GM12864 (cell line): ENCODE results near the gene CDCA8.
"Not testable (repeated sequence)": the region's sequence is repeated elsewhere in the genome, so short reads cannot be mapped to it uniquely, and the experiment has no call there.

ENCODE experiments used
- DNase-seq: peaks from one replicate; pipeline ENCODE4 v3.0.0-alpha.2; 2011; ENCODE audit warnings: low read depth
- H3K4me3 ChIP-seq: 2 replicates; pipeline ENCODE4 v1.5.1; 2011; ENCODE audit warnings: mild to moderate bottlenecking, low read depth, low read length, control low read depth
- CTCF ChIP-seq: IDR thresholded peaks from 2 replicates; pipeline ENCODE4 v1.5.1; 2011; ENCODE audit warnings: low read depth, mild to moderate bottlenecking, moderate library complexity, low read length, control low read depth, inconsistent platforms; ENCODE audit errors: missing control alignments

CDCA8 gene

GRCh38 chr1:37682334-37682987, 9.9 kb upstream of the CDCA8 start:
- no peak overlapping the region for H3K4me3 ChIP-seq
- no peak for DNase-seq
- TF ChIP-seq CTCF: peak; percentile 76

GRCh38 chr1:37684182-37684581, 8.1 kb upstream of the CDCA8 start:
- not testable (repeated sequence) for DNase-seq, H3K4me3 ChIP-seq

GRCh38 chr1:37685722-37686121, 6.6 kb upstream of the CDCA8 start:
- no peak overlapping the region for H3K4me3 ChIP-seq
- no peak for DNase-seq
- no peak for TF ChIP-seq CTCF

- not testable (repeated sequence) for H3K4me3 ChIP-seq, DNase-seq
Observed at GRCh38 chr1:37687764-37688163, 4.6 kb upstream of the CDCA8 start.

GRCh38 chr1:37688926-37689325, 3.4 kb upstream of the CDCA8 start:
- no peak for TF ChIP-seq CTCF
- no peak for DNase-seq
- H3K4me3 ChIP-seq: peak overlapping the region; percentile 72

- TF ChIP-seq CTCF: no peak
- no peak for DNase-seq
- peak overlapping the region; percentile 71 for H3K4me3 ChIP-seq
Observed at GRCh38 chr1:37691497-37692077, 729 bp upstream of the CDCA8 start.

GRCh38 chr1:37692834-37693175, 489 bp downstream of the CDCA8 start:
- DNase-seq: no peak
- no peak for TF ChIP-seq CTCF

GRCh38 chr1:37697090-37697489, 4.8 kb downstream of the CDCA8 start:
- H3K4me3 ChIP-seq: no peak overlapping the region
- TF ChIP-seq CTCF: no peak
- DNase-seq: no peak

More at GRCh38 chr1:37692834-37693175, 489 bp downstream of the CDCA8 start:
- peak overlapping the region; percentile 57 for H3K4me3 ChIP-seq
